Glomerular endothelial cell (primary cell): ENCODE data around the gene PSMD11. TPM values are rescaled to one million over a fixed set of nuclear protein-coding genes. Genes with fewer than 3 reads are reported as not detected.

Experiments used
- DNase-seq: peaks from one replicate; pipeline ENCODE4 v3.0.0-alpha.2; 2011; ENCODE audit warnings: low read depth, low spot score; ENCODE audit errors: extremely low read depth
- total RNA-seq: library from RNA; depleted of rRNA; stranded (reverse); fragments of >200 nt; gene quantifications from 2 replicates; pipeline ENCODE4 v1.2.3, GENCODE V29; 2015

PSMD11 gene
- total RNA-seq, 1 donor from 2014 or later: 99.8 TPM

DNA sequence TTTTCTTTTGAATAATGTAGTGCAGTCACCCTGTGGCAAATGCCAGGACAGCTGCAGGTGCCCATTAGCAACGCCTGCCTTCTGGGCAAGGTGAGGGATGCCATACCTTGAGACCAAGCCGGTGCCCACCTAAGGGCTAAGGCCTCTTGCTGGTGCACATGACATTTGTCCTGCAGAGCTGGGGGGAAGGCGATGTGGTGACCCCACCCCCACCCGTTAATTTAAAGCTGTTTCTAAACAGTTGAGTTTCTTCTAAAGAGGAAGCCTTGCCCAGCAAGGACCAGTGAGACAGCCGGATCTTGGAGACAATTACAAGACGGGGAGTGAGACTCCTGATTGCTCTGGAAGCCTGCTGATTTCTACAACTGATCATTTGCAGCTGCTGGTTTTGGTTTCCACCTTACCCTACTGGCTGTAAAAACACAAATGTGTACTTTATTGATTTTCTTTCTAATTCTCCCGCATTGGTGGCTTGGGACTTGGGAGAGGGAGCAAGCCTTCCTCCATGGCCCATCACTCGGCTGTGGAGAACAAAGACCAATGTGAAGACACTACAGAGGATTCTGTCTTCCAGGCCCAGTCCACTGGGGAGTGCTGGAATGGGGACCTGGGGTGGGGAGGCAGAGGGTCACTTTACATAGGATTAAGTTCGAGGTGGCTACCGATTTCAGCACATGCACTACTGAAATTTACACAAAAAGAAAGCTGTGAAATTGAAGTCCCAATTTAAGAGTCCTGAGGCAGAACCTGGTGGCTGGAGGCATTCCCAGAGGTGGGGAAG lies 45.2 kb downstream of the PSMD11 start:
- no peak for DNase-seq

DNA sequence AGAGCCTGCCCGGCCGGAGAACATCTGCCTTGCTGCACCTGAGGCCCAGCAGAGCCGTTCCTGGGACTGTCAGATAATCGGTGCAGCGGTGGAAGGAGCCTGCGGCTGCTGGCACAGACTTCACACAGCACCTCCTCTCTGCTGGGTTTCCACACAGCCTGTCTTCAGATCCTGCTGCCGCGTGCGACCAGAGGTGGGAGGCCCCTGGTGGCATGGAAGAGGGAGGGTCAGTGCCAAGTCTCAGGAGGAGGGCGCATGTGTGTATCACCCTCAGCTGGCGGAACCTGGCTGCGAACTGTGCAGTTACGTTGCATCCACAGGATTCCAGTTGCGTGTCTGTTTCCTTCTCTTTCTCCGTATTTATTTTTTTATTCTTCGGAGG lies 45.8 kb downstream of the PSMD11 start:
- DNase-seq: no peak

DNA sequence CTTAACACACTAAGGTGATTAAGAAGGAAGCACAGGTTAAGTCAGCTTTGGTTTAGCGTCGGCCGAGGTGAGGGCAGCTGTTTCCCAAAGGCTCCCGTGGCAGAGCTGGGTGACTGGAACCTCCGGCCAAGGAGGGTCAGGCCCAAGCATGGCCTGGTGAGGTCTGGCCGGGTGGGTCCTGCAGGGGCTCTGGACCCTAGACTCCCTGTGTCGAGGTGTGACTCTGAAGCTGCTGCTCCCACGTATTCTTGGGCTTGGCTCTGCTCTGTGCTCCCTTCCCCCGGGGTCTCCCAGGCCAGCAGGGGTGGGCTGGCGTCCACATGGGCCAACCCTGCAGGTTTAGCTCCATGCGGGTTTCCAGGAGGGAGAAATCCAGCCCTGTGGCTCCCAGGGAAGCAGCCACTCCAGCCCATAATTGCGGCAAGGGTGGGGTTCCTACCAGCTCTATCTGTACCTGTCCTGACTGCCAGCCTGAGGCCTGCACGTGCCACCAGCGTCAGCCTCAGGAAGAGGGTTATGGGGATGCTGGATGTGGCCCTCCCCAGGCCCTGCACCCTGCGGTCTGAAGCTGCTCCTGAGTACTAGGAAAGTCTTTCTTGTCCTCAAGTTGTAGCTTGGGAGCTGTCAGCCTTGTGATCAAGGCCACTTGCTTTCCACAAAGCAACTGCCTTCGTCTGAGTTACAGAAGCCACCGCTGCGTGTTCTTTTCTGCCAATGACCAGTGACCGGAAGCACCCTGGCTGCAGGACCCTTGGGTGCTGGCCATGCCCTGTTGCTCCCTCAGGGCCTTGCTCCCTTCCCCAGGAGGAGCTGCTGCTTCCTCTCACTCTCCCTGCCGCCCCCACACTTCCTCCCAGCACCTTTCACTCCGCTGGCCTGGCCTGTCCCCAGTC lies 47.3 kb downstream of the PSMD11 start:
- DNase-seq: no peak

DNA sequence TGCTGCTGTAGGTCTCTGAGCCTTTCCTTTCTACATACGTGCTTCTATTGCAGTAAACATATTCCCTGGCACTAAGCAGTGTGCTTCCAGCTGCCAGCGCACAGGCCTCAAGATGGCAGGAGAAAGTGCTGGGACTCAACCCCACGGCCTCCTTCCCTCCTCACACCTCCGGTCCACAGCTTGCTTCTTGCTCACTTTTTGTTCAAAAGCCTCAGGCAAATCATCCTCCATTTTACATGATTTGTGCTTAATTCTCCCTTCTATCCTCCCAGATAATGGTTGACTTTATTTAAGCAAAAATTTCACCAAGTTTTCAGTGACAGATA lies 47.9 kb downstream of the PSMD11 start:
- DNase-seq: no peak

DNA sequence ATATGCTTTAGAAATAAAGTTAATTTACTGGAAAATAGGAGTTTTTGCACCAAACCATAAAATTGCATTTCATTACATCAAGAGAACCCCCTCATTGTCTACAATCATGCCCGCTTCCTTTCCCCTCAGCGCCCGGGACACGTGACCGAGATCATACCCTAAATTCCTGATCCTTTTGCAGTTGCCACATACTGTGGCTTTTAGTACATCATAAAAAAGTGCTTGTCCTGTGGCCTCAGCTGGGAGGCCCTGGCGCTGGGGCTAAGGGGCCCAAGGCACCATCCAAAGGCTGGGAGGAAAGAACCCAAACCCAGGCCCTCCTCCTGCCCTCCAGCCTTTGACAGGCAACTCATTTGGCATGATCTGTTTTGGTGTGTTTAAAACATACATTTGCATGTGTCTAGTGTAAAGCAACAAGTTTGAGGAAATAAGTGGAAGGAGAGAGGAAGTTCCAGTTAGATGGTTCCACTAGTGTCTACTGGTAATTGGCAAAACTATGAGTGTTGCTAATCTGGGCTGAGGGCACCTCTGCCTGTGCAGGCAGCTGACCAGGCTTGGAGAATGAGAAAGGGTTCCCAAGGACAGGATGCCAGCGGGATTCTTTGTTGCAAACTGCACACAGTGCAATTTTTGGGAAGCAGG lies 48.5 kb downstream of the PSMD11 start:
- no peak for DNase-seq

DNA sequence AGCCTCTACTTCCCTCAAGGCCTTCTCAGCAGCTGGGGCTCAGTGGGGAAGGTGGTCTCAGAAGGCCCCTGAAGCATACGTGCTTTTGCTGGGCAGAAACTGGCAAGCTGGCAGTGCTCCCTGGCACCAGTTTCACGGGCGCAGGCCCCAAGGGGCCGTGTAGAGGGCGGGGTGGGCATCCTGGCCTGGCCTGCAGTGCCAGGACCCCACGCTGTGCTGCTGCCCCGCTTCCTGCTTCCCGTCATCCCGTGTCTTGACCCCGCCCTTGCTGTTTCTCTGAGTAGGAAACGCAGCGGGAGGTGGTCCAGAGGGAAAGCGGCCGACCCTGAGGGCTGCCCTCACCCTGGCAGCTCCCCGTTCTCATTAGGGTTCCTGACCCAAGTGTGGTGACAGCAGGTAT lies 49.3 kb downstream of the PSMD11 start:
- DNase-seq: no peak

DNA sequence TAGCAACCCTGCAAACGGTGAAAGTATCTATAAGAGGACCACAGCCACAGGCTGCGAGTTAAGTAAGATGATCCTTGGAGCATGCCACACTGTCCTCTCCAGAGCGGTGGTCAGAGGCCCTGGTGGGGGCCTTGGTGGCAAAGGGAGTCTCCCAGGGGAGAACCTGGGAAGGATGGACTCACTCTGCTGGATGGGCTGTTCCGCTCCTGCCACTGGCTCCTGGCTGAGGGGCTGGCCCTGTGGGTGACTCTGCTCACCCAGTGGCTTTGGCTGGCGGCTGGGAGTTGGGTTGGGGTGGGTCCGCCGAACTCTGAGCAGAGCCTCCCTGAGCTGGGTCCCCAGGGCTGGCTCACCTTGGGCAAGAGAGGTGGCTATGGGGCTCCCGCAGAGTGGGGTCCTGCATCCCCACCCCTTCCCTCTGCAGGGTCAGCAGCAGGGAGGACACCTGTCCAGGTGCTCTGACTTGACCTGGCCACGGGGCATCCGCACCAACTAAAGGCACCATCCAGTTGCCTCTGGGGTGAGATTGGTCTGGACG lies 49.7 kb downstream of the PSMD11 start:
- no peak for DNase-seq

DNA sequence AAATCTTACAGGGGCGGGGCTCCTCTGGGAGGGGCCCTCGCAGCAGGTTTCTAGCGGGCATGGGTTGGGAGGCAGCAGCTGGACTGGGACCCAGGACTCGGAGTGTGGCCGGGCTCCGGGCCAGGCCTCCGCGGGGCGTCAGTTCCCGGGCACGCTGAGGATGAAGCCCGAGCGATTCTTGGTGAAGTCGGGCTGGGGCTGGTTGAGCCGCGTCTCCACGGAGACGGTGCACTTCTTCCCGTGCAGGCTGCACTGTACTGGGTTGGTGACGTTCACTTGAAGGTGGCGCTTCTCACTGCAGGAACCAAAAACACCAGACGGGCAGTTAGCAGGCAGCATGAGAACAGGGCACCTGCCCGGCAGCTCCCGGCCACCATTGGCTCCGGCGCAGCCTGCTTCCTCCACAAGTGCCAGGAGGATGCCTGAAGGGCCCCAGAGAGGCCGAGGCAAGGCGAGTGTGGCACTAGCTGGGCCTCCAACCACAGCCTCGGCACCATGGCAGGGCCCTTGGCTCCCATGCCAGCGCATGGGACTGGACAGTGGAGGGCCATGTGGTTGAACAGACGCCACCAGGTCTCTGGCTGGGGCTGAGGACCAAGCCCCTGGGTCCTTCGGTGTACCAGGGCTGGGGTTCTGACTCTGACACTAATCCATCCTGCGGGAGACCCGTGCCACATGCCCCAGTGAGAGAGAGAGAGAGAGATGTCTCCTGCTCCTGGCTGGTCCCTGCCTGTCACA lies 50.5 kb downstream of the PSMD11 start:
- DNase-seq: no peak

DNA sequence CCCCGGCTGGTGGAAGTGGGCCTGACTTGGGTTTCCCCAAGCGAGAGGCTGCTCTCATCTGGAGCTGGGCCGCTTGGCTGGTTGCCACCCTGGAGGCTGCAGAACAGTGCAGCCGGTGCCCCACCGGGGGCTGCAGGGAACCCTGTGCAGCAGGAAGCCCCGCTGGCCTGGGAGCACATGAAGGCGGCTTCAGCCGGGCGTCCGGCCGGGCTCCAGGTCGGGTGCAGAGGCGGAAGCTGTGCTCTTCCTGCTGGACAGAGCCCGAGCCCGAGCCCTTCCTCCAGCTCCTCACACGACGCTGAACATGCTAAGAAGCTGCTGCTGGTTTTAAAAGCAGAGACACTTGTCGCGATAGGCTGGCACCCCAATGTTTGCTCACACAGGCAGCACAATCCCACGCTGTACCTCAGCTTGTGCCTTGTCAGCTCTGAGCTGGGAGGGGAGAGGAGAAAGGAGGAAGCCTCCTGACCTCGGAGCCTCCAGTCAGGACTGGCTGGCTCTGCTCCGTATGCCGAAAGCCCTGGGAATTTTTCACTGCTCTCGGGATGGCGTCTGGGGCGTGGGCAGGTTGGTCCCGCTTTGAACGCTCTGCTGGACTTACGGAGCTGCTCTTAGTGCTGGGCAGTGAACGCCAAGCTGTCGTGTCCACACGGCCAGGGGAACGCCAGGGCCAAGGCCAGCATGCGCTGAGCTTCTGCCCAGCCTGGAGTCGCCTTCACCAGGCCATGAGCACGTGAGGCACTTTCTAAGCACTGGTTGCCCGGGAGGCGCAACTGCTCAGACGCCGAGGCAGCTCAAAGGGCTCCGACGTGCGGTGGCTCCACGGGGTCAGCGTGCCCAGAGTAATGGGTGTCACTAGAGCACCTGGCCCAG lies 51.3 kb downstream of the PSMD11 start:
- DNase-seq: no peak

DNA sequence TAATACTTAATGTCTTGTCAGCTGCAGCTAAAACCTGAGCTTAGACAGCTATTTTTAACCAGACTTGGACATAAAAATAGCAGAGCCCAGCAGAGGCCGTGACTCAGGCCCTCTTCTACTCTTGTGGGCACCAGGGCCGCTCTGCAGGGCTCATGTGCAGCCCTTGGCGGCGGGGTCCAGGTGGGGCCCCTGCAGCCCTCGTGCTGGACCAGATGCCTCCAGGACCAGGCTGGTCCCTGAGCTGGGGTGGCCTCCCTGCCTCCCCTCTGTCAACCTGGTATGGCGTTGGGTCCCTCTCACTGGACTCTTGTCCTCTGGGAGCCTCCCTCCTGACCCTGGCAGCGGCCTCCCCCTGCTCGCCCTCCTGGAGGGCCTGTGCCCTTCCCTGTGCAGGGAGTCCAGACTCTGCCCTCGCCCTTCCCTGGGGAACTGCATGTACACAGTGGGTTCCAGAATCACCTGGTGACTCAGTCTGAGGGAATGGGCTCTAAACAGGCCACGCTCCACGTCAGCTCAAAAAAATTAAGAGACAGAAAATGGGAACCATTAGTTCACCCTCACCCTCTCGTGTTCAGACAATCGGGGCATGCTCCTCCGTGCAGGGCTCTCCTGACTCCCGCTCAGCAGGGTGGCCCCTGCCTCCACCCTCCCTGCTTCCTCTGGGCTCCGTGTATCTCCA lies 52.2 kb downstream of the PSMD11 start:
- DNase-seq: no peak

DNA sequence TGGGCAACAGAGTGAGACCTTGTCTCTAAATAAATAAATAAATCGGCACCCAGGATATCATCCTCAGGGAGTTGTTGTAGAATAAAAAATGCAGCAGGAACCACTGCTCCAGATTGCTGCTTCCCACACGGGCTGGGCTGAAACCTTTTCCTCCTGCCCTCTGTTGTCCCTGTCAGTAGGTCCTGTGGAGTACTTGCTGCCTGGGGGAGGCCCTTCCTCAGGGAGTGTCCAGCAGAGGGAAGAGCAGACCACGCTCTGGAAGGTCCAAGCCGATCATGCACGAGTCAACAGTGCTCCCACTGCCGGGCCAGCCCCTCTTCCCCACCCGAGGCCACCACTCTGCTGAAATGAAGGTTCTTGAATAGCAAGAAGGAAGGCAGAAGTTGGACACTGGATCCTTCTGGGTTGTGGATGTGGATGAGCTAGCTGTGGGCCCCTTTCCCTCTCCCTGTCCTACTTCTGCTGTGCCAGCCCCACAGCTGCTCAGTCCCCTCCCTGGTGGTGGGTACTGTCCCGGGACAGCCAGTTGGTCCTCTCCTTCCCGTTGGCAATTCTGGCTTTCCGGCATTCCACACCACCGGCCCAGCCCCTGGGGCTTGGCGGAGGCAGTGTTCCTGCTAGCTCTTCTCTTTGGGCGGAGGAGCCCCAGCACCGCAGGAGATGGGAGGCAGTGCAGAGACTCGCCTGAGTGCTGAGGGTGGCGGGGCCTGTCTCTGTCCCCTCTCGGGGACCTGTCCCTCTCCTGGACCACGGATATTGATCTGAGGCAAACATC lies 53.3 kb downstream of the PSMD11 start:
- no peak for DNase-seq

DNA sequence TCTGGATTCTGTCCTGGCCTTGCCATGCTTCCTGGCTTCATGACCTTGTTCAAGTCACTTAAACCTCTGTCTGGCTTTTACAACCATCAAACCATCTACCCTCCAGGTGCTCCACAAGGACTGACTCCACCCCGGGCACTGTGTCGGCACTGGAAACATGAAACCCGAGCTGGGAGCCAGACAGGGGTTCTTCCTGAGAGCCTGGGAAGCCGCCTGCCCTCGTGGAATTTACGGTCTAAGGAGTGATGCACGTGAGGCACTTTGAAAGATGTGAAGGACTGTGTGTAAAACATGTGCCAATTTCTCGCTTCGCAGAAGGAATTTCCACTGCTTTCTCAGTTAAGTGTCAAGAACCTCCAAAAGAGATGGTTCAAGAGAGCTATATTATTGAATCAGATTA lies 54.1 kb downstream of the PSMD11 start:
- no peak for DNase-seq

DNA sequence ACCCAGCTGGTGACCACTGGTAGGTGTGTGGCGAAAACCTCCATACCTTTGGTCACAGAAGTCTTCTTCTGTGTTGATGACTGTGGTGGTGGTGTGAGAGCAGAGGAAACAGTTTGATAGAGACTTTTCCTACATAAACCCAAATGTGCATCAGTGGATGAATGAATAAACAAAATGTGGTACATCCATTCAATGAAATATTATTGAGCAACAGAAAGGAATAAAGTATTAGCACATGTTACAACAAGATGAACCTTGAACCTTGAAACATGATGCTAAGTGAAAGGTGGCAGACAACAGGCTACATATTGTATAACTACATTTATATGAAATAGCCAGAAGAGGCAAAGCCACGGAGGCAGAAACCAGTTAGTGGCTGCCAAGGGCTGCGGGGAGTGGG lies 57.7 kb downstream of the PSMD11 start:
- DNase-seq: no peak

DNA sequence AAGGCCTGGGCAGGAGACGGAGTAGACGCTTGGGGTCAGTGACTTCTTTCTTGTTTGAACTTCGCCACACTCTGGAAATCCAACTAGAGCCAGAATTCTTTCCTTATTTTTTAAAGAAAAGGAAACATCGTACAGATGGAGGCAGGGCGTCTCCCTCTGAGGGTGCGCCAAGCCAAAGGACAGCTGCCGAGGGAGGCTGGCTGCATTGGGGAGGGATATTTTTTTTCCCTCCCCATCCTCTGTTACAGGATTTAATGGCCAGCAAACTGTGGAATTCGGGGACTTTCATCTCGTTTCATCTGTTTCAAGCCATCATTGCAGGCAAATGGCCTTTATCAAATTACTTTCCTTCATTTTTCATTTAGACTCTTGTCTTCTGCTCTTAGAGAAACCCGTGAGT lies 58.4 kb downstream of the PSMD11 start:
- no peak for DNase-seq

DNA sequence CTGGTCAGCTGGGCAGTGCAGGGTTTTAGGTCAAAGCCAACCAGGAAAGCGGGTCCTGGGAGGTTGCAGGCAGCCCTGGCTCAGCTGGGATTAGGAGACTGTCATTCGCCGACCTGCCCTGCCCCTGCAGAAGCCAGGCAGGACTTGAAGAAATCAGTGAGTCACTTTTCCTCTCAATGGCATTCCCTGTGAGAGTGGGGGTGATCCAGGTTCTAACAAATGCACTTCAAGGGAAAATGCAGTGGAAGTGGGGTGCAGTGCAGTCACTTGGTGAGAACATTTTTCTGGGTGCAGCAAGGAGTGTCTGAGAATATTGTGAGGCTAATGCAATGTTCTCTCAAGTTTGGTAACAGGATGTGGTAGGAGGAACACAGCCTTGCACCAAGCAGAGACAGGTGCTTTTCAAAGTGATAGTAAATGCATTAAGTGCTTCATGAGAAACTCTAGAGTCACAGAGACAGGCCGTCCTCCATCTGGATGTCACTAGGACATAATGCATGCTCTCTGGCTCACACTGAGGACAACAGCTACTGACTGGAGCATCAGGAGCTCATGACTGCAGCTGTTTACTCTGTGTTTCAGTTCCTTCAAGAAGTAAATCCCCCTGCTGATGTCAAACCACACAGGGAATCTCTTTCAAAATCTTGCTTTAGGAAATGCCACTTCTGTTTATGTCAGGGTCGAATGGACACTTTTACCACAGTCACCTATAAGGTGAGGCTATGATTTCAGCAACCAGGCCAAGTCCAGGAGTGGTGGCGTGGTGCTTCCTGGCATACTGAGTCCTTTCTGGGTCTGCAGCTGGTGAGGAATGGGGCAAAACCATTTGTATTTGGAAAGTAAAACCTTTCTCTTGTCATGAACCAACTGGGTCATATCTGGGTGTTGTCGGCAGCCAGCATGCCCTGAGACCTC lies 59.2 kb downstream of the PSMD11 start:
- no peak for DNase-seq

DNA sequence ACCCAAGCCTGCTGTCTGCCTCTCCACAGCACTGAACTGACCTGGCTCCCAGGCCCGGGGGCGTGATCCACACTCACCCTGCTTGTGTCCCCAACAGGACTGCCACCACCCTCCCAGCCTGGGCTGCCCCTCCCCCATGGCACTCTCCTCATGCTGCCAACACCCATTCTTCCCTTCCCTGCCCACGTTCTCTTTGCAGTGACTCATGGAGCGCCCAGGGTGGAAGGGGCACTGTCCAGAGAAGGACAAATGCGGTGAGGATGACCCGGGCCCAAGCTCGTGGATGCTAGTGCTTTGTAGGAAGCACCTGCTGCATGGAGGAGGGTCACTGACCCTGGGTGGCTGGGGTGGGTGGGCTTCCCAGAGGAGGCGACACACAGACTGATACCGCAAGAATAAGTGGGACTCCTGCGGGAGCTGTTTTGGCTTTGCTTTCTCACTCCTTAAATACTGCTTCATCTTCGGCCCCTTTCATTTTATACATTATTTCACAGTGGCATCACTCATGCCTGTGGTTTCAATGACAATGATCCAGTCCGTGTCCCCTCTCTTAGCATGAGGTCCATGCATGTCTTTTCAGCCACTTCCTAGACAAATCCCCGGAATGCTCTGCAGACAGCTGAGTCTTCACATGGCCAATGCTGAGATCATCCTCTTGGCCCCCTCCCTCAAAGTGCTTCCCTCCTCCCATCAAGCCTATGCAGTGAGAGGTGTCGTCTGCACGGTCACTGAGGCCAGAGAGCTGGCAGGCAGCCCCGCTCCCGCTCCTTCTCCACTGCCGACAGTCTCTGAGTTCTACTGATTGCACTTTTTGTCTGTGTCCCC lies 60.1 kb downstream of the PSMD11 start:
- no peak for DNase-seq

DNA sequence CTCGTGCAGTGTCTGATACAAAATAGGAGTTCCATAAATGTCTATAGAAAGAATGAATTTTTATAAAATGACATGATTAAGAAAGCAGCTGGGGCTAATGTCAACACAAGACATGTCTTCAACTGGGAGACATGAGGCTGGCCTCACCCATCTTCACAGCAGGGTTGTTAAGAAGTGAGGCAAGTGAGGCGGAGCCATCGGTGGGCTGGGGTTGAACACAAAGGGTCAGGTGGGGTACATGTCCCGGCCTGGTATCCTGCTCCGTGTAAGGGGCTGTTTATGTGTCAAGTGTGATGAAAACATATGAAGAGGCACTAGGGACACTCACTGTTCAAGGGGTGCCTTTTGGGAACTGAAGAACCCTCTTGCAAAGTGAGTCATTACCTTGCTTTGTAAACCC lies 64.6 kb downstream of the PSMD11 start:
- no peak for DNase-seq
